AG10803 (cell line): ENCODE data around the gene SULT1C2.

Source experiments
- DNase-seq: peaks from one replicate; pipeline ENCODE4 v3.0.0; 2010; ENCODE audit warnings: low read depth
- H3K4me3 ChIP-seq: 2 replicates; pipeline ENCODE4 v1.5.1; 2011; ENCODE audit warnings: mild to moderate bottlenecking, low read length, control low read depth
- TF ChIP-seq, protein P1 (sequence below): conservative IDR thresholded peaks from 2 replicates; pipeline ENCODE4 v1.5.1; 2011; ENCODE audit warnings: mild to moderate bottlenecking, low read length, control low read depth, inconsistent platforms

Gene SULT1C2

DNA sequence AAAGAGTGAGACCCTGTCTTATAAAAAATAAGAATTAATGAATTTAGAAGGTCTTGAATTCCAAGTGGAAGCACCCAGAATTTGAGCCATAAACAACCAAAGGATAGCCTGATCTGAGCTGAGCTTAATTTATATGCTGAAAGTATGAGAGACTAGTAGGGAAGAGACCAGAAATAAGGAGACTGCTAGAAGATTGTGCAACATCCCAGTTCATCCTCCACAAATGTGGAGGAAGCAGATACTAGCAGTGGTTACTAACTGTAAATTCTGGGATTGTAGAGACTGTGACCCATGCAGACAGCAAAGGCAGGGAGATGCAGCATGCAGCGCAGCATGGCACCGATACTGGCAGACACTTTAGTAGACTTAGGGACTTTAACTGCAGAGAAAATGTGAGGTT is 1.5 kb upstream of the SULT1C2 start:
- TF ChIP-seq, protein P1, sequence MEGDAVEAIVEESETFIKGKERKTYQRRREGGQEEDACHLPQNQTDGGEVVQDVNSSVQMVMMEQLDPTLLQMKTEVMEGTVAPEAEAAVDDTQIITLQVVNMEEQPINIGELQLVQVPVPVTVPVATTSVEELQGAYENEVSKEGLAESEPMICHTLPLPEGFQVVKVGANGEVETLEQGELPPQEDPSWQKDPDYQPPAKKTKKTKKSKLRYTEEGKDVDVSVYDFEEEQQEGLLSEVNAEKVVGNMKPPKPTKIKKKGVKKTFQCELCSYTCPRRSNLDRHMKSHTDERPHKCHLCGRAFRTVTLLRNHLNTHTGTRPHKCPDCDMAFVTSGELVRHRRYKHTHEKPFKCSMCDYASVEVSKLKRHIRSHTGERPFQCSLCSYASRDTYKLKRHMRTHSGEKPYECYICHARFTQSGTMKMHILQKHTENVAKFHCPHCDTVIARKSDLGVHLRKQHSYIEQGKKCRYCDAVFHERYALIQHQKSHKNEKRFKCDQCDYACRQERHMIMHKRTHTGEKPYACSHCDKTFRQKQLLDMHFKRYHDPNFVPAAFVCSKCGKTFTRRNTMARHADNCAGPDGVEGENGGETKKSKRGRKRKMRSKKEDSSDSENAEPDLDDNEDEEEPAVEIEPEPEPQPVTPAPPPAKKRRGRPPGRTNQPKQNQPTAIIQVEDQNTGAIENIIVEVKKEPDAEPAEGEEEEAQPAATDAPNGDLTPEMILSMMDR, result no peak
- H3K4me3 ChIP-seq, result no peak overlapping the region
- DNase-seq, result no peak

DNA sequence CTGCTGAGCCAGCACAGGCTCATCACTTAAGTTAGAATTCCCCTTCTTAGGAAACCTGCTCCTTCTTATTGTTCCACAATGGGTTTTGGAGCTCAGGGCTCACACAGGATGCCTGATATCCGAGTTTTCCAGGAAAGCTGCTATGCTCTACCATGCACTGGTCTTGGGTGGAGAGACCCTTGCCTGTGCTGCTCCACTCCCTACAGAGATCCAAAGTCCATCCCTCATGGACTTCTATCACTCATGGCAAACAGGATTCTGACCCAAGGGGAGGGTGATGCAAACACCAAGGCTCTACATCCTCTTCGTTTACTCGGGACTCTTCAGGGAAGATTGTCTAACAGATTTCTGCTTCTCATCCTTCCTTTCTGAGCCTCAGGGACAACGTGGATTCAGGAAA is 5.2 kb downstream of the SULT1C2 start:
- DNase-seq, result no peak
- H3K4me3 ChIP-seq, result no peak overlapping the region
- TF ChIP-seq, protein P1, result no peak

DNA sequence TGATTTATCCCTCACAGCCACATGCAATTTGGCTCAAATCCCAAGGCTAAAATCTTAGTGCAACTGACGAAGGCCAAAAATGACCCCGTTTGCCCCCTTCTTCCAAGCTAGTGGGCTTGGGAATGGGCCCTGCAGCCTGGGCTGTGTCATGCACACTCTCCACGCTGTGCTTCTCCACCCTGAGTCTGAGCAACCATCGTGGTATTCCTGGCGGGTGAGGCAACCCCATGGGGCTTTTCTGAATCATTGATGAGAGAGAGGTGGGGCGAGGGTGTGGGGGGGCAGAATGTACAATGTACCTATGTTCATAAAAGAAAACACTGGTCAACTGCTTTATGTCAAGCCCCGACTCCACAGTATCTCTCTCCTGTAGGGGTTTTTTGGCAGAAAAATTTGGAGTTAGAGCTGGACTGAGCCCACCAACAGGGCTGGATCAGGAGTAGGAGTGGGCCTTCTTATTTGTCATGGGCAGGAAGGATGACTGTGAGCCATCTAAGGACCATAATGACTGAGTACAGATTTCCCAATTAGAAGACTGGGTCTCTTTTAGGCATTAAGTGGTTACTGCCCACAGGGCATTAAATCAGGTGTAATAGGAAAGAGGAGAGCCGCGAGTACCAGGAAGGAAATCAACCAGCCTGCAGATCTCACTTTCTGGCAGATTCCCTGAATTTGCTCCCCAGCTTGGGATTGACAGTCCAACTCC is 8.9 kb downstream of the SULT1C2 start:
- H3K4me3 ChIP-seq, result no peak overlapping the region
- peak; percentile 61 for DNase-seq
- TF ChIP-seq, protein P1, result no peak

GRCh38 chr2:108301558-108301957 is 12.9 kb downstream of the SULT1C2 start:
- TF ChIP-seq, protein P1, result no peak
- no peak overlapping the region for H3K4me3 ChIP-seq
- DNase-seq, result no peak

DNA sequence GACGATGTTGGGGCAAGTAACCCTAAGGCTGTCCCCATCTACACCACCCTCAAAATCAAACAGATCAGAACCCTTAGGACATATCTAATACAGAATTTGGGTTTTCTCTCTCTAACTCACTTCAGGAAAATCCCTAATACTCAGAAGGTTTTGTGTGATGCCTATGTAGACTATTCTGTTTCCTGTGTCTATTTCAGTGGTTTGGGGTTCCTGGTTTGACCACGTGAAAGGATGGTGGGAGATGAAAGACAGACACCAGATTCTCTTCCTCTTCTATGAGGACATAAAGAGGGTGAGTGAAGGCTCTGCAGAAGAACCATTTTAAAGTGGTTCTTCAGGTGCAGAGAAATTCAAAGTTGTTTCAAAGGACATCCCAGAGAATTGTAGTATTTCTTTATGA is 16.3 kb downstream of the SULT1C2 start:
- no peak for DNase-seq
- no peak overlapping the region for H3K4me3 ChIP-seq
- TF ChIP-seq, protein P1, result no peak

- no peak overlapping the region for H3K4me3 ChIP-seq
- no peak for DNase-seq
- TF ChIP-seq, protein P1, result no peak
Measured at GRCh38 chr2:108305901-108306300, 17.2 kb downstream of the SULT1C2 start.

GRCh38 chr2:108309903-108310302 is 21.2 kb downstream of the SULT1C2 start:
- no peak overlapping the region for H3K4me3 ChIP-seq
- no peak for DNase-seq
- TF ChIP-seq, protein P1, result no peak
